HEK293 (cell line): ENCODE results near the gene MAGEB17.
"Not testable (repeated sequence)": the region's sequence is repeated elsewhere in the genome, so short reads cannot be mapped to it uniquely, and the experiment has no call there.

Experiments
- MYNN ChIP-seq: fragments of 450-650 bp; formaldehyde crosslinking; IDR thresholded peaks from 2 replicates; pipeline ENCODE4 v1.5.1; 2016; ENCODE audit warnings: missing biosample characterization, missing genetic modification characterization, borderline replicate concordance
- ZBTB20 ChIP-seq: fragments of 450-650 bp; formaldehyde crosslinking; IDR thresholded peaks from 2 replicates; pipeline ENCODE4 v1.5.1; 2016; ENCODE audit warnings: missing biosample characterization, missing genetic modification characterization
- ZNF138 ChIP-seq: fragments of 450-650 bp; formaldehyde crosslinking; IDR thresholded peaks from 2 replicates; pipeline ENCODE4 v1.5.1; 2016; ENCODE audit warnings: missing biosample characterization, missing genetic modification characterization, borderline replicate concordance
- ZNF223 ChIP-seq: fragments of 450-650 bp; formaldehyde crosslinking; IDR thresholded peaks from 2 replicates; pipeline ENCODE4 v1.5.1; 2016; ENCODE audit warnings: missing biosample characterization, missing genetic modification characterization
- TF ChIP-seq, protein P1 (sequence below): fragments of 450-650 bp; formaldehyde crosslinking; IDR thresholded peaks from 2 replicates; pipeline ENCODE4 v1.5.1; 2016; ENCODE audit warnings: missing biosample characterization, missing genetic modification characterization, low read depth
- TF ChIP-seq, protein P2 (sequence below): fragments of 450-650 bp; formaldehyde crosslinking; IDR thresholded peaks from 2 replicates; pipeline ENCODE4 v1.5.1; 2016; ENCODE audit warnings: missing biosample characterization, missing genetic modification characterization

DNA sequence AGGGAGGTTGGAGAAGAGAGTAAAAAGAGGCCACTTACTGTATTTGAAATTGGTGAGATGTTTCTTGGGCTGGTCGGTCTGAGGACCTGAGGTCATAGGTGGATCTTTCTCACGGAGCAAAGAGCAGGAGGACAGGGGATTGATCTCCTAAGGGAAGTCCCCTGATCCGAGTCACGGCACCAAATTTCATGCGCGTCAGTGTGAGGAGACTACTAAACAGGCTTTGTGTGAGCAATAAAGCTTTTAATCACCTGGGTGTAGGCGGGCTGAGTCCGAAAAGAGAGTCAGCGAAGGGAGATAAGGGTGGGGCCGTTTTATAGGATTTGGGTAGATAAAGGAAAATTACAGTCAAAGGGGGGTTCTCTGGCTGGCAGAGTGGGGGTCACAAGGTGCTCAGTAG lies 16.6 kb downstream of the MAGEB17 start:
- not testable (repeated sequence) for TF ChIP-seq MYNN, ZNF223, ZNF138, ZBTB20 (tag by site-specific recombination)
- TF ChIP-seq, protein P1, sequence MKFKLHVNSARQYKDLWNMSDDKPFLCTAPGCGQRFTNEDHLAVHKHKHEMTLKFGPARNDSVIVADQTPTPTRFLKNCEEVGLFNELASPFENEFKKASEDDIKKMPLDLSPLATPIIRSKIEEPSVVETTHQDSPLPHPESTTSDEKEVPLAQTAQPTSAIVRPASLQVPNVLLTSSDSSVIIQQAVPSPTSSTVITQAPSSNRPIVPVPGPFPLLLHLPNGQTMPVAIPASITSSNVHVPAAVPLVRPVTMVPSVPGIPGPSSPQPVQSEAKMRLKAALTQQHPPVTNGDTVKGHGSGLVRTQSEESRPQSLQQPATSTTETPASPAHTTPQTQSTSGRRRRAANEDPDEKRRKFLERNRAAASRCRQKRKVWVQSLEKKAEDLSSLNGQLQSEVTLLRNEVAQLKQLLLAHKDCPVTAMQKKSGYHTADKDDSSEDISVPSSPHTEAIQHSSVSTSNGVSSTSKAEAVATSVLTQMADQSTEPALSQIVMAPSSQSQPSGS (tag by site-specific recombination): not testable (repeated sequence)
- TF ChIP-seq, protein P2, sequence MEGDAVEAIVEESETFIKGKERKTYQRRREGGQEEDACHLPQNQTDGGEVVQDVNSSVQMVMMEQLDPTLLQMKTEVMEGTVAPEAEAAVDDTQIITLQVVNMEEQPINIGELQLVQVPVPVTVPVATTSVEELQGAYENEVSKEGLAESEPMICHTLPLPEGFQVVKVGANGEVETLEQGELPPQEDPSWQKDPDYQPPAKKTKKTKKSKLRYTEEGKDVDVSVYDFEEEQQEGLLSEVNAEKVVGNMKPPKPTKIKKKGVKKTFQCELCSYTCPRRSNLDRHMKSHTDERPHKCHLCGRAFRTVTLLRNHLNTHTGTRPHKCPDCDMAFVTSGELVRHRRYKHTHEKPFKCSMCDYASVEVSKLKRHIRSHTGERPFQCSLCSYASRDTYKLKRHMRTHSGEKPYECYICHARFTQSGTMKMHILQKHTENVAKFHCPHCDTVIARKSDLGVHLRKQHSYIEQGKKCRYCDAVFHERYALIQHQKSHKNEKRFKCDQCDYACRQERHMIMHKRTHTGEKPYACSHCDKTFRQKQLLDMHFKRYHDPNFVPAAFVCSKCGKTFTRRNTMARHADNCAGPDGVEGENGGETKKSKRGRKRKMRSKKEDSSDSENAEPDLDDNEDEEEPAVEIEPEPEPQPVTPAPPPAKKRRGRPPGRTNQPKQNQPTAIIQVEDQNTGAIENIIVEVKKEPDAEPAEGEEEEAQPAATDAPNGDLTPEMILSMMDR: not testable (repeated sequence)
